GM03348 (cell line): ENCODE measurements around the gene TLE3.

Experiments used
- DNase-seq: peaks from one replicate; pipeline ENCODE4 v3.0.0; 2012; ENCODE audit warnings: low spot score

TLE3 gene

GRCh38 chr15:70048198-70048565 lies 49.5 kb downstream of the TLE3 start:
- no peak for DNase-seq

- peak; percentile 57 for DNase-seq
Observed at GRCh38 chr15:70047386-70048197, 50.1 kb downstream of the TLE3 start.

- no peak for DNase-seq
Observed at GRCh38 chr15:70046679-70047369, 50.9 kb downstream of the TLE3 start.

GRCh38 chr15:70045045-70045444 lies 52.7 kb downstream of the TLE3 start:
- DNase-seq: no peak

- no peak for DNase-seq
Observed at GRCh38 chr15:70044168-70044567, 53.5 kb downstream of the TLE3 start.

- DNase-seq: no peak
Observed at GRCh38 chr15:70043590-70043989, 54.1 kb downstream of the TLE3 start.

GRCh38 chr15:70042553-70043214 lies 55.0 kb downstream of the TLE3 start:
- no peak for DNase-seq

GRCh38 chr15:70039917-70040316 lies 57.8 kb downstream of the TLE3 start:
- no peak for DNase-seq

GRCh38 chr15:70038730-70039392 lies 58.9 kb downstream of the TLE3 start:
- no peak for DNase-seq

- no peak for DNase-seq
Observed at GRCh38 chr15:70037292-70037640, 60.5 kb downstream of the TLE3 start.

- no peak for DNase-seq
Observed at GRCh38 chr15:70036585-70037291, 61.0 kb downstream of the TLE3 start.

GRCh38 chr15:70035719-70036077 lies 62.0 kb downstream of the TLE3 start:
- DNase-seq: no peak

GRCh38 chr15:70035051-70035718 lies 62.5 kb downstream of the TLE3 start:
- DNase-seq: no peak

GRCh38 chr15:70034596-70034995 lies 63.1 kb downstream of the TLE3 start:
- DNase-seq: no peak

GRCh38 chr15:70034141-70034540 lies 63.6 kb downstream of the TLE3 start:
- no peak for DNase-seq

- DNase-seq: peak; percentile 83
Observed at GRCh38 chr15:70033529-70034140, 64.1 kb downstream of the TLE3 start.

GRCh38 chr15:70033109-70033508 lies 64.6 kb downstream of the TLE3 start:
- DNase-seq: no peak

GRCh38 chr15:70032509-70032908 lies 65.2 kb downstream of the TLE3 start:
- DNase-seq: no peak

- no peak for DNase-seq
Observed at GRCh38 chr15:70031713-70032112, 66.0 kb downstream of the TLE3 start.

GRCh38 chr15:70031261-70031660 lies 66.5 kb downstream of the TLE3 start:
- DNase-seq: no peak

GRCh38 chr15:70030851-70031250 lies 66.9 kb downstream of the TLE3 start:
- DNase-seq: no peak
